AG04450 (cell line): ENCODE results near the gene DYNLRB1. TPM values are rescaled to one million over a fixed set of nuclear protein-coding genes. Genes with fewer than 3 reads are reported as not detected.

Experiments
- CTCF ChIA-PET: fragments of 300-600, 350-600 bp; formaldehyde crosslinking; extraction: SDS; loops from one replicate; lab custom pipeline; 2022; ENCODE audit warnings: antibody characterized with exemption, inconsistent platforms; lab: Charles Lee
- POLR2A ChIA-PET: fragments of 350-600 bp; formaldehyde crosslinking; extraction: SDS; loops from one replicate; lab custom pipeline; 2021; ENCODE audit warnings: antibody characterized with exemption, inconsistent platforms; lab: Yijun Ruan, JAX
- DNase-seq: peaks from one replicate; pipeline ENCODE4 v3.0.0-alpha.2; 2011; ENCODE audit warnings: low read depth, low spot score
- H3K27ac ChIP-seq: one replicate; pipeline ENCODE4 v1.5.1; 2012; ENCODE audit warnings: low read depth, low read length, control low read depth
- H3K27me3 ChIP-seq: one replicate; pipeline ENCODE4 v1.6.0; 2012; ENCODE audit warnings: low read length; ENCODE audit not compliant: control insufficient read depth, insufficient read depth
- H3K4me3 ChIP-seq: 2 replicates; pipeline ENCODE4 v1.5.1; 2011; ENCODE audit warnings: mild to moderate bottlenecking, low read depth, low read length, control low read depth
- H3K9me3 ChIP-seq: 2 replicates; pipeline ENCODE4 v1.5.1; 2012; ENCODE audit warnings: low read length; ENCODE audit not compliant: control insufficient read depth, insufficient read depth
- polyA plus RNA-seq: library from polyadenylated mRNA; depleted of rRNA; stranded (reverse); fragments of >200 nt; gene quantifications from 2 replicates; pipeline ENCODE4 v1.2.3, GENCODE V29; 2011
- TF ChIP-seq, protein P1 (sequence below): IDR thresholded peaks from 2 replicates; pipeline ENCODE4 v1.5.1; 2011; ENCODE audit warnings: low read depth, low read length, control low read depth, inconsistent platforms

Gene DYNLRB1
- polyA plus RNA-seq, 1 experiment: 256 TPM

DNA sequence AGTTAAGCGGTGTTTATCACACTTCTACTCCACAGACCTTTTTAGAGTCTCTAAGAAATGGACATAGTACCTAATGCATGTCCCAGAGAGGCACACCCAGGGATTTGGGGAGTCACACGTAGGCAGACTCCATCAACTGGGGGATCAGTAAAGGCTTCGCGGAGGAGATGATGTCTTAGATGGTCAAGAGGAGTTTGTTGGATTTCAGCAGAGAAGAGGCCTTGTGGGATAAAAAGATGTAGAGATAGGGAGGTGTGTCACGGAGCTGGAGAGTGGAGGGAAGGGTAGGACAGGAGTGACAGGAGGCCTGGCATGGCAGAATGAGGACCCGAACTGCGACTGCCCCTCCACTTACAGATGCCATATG is 9.1 kb downstream of the DYNLRB1 start:
- no peaks in the 10 kb centered on the region for H3K9me3 ChIP-seq
- no peaks in the 10 kb centered on the region for H3K27me3 ChIP-seq
- CTCF ChIA-PET: interaction anchor here (8.0 kb wide), 1 partner anchor 213 kb away, joined by 66 read pairs; no protein-coding TSS in a partner anchor
- H3K27ac ChIP-seq: peak overlapping the region; percentile 86
- POLR2A ChIA-PET: interaction anchor here (1.0 to 2.0 kb wide), 2 partner anchors 9 to 222 kb away, joined by 4 to 18 read pairs; partner anchors contain the start of genes AHCY and DYNLRB1
- DNase-seq: no peak
- TF ChIP-seq, protein P1, sequence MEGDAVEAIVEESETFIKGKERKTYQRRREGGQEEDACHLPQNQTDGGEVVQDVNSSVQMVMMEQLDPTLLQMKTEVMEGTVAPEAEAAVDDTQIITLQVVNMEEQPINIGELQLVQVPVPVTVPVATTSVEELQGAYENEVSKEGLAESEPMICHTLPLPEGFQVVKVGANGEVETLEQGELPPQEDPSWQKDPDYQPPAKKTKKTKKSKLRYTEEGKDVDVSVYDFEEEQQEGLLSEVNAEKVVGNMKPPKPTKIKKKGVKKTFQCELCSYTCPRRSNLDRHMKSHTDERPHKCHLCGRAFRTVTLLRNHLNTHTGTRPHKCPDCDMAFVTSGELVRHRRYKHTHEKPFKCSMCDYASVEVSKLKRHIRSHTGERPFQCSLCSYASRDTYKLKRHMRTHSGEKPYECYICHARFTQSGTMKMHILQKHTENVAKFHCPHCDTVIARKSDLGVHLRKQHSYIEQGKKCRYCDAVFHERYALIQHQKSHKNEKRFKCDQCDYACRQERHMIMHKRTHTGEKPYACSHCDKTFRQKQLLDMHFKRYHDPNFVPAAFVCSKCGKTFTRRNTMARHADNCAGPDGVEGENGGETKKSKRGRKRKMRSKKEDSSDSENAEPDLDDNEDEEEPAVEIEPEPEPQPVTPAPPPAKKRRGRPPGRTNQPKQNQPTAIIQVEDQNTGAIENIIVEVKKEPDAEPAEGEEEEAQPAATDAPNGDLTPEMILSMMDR: no peak
- H3K4me3 ChIP-seq: peak overlapping the region; percentile 7; the same call in 1 of the 2 replicates

- POLR2A ChIA-PET: interaction anchor here (1.0 to 2.0 kb wide), 2 partner anchors 10 to 223 kb away, joined by 4 to 18 read pairs; partner anchors contain the start of genes AHCY and DYNLRB1
- CTCF ChIA-PET: interaction anchor here (8.0 kb wide), 1 partner anchor 213 kb away, joined by 66 read pairs; no protein-coding TSS in a partner anchor
- peak overlapping the region; percentile 86 for H3K27ac ChIP-seq
- TF ChIP-seq, protein P1: no peak
- no peaks in the 10 kb centered on the region for H3K9me3 ChIP-seq
- no peaks in the 10 kb centered on the region for H3K27me3 ChIP-seq
- peak; percentile 99 for DNase-seq
- peak overlapping the region; percentile 23 for H3K4me3 ChIP-seq
Observed at GRCh38 chr20:34525709-34526416, 9.6 kb downstream of the DYNLRB1 start.

GRCh38 chr20:34526466-34526865 is 10.2 kb downstream of the DYNLRB1 start:
- H3K27me3 ChIP-seq: no peaks in the 10 kb centered on the region
- no peaks in the 10 kb centered on the region for H3K9me3 ChIP-seq
- H3K4me3 ChIP-seq: no peak overlapping the region; the same call in 1 of the 2 replicates
- no peak for DNase-seq
- POLR2A ChIA-PET: interaction anchor here (1.0 to 2.0 kb wide), 2 partner anchors 10 to 224 kb away, joined by 4 to 18 read pairs; partner anchors contain the start of genes AHCY and DYNLRB1
- TF ChIP-seq, protein P1: no peak
- CTCF ChIA-PET: interaction anchor here (1.3 to 8.0 kb wide), 3 partner anchors 12 to 214 kb away, joined by 3 to 66 read pairs (median 8); no protein-coding TSS in a partner anchor
- H3K27ac ChIP-seq: peak overlapping the region; percentile 86

DNA sequence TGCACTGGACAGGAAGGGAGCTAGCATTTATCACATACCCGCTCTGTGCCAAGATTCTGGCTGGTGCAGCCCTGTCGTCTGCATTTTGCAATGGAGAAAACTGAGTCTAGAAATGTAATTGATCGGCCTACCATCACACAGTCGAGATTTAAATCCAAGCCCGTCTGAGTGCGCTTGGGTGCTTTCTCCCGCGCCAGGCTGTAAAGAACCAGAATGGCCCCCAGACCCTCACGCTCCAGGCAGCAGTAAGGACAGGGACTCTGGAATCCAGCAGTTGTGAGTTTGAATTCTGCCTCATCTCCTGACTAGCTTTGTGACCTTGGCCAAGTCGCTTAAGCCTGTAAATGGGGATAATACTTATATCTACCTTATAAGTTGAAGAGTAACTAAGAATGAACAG is 10.8 kb downstream of the DYNLRB1 start:
- CTCF ChIA-PET: interaction anchor here (1.3 to 8.0 kb wide), 3 partner anchors 12 to 214 kb away, joined by 3 to 66 read pairs (median 8); no protein-coding TSS in a partner anchor
- TF ChIP-seq, protein P1: no peak

DNA sequence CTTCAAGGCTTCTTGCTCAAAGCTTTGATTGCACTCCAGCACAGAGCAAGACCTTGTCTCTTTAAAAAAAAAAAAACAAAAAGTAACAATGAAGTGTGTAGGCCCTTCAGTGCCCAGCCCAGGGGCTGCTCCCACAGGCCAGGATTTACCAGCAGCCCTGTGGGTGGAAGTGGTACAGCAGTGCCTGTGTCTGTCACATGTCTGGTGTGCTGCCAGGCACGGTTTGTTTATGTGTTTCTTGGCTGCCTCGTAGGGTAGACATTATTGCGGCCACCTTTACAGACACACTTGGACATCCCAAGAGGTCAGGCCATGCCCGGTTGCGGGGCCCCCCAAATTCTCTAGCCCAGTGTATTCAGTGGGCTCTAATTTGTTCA is 12.7 kb downstream of the DYNLRB1 start:
- Histone ChIP-seq H3K27me3 (no peaks in the 10 kb centered on the region), H3K4me3 (no peak overlapping the region), H3K9me3 (no peaks in the 10 kb centered on the region), H3K27ac (no peak overlapping the region)
- DNase-seq: no peak
- TF ChIP-seq, protein P1: no peak
- ChIA-PET POLR2A (no interaction called here), CTCF (interaction anchor here (0.7 to 3.0 kb wide), 2 partner anchors 10 to 142 kb away, joined by 3 to 8 read pairs; no protein-coding TSS in a partner anchor)

More for the DNA sequence above, 10.8 kb downstream of the DYNLRB1 start:
- Histone ChIP-seq H3K27ac (no peak overlapping the region), H3K9me3 (no peaks in the 10 kb centered on the region), H3K4me3 (no peak overlapping the region), H3K27me3 (no peaks in the 10 kb centered on the region)
- no peak for DNase-seq
- POLR2A ChIA-PET: no interaction called here
